HG03442 (cell line): ENCODE results near the gene MSH5.

Source experiments
- ATAC-seq: cut with Tn5 transposase; IDR thresholded peaks from one replicate; pipeline ENCODE4 v1.9.1; 2021; ENCODE audit warnings: mild to moderate bottlenecking, moderate library complexity; ENCODE audit not compliant: unreplicated experiment

MSH5 gene

DNA sequence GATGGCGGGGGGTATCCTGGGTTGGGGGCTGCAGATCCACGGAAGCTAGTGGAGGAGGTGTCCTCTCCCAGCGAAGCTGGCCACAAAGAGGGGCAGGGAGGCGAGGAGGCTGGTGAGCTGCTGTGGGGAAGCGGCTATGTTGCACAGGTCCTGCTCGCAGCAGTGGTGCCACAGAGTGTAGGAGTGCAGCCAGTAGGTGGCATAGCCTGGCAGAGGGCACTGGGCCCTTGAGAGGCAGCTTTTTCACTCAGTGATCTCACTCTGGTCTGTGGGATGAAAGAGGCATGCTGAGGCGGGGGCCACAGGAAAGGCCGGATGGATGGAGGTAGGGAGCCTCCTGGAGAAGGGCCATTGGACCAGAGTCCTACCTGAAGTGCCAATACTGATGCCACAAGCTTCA lies 27.5 kb upstream of the MSH5 start:
- ATAC-seq, result no peak

DNA sequence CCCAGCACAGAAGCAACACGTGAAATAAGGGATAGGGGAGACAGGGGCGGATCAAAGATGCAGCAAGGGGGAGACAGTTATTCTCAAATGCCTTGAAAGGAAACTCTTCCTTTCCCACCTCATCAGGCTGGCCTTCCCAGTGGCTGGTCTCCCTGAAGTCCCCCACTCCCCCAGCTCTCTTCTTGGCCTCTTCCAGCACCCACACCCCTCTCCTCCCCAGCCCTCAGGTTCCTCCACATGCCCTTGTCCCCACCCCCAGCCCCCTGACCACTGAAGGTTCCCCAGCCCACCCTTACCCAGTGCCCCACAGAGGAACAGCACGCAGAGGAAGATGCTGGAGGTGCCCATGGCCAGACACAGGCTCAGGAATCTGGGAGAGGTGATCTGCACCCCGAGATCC lies 26.3 kb upstream of the MSH5 start:
- no peak for ATAC-seq

- no peak for ATAC-seq
These were observed 25.7 kb upstream of the MSH5 start for GRCh38 chr6:31713991-31714684.

DNA sequence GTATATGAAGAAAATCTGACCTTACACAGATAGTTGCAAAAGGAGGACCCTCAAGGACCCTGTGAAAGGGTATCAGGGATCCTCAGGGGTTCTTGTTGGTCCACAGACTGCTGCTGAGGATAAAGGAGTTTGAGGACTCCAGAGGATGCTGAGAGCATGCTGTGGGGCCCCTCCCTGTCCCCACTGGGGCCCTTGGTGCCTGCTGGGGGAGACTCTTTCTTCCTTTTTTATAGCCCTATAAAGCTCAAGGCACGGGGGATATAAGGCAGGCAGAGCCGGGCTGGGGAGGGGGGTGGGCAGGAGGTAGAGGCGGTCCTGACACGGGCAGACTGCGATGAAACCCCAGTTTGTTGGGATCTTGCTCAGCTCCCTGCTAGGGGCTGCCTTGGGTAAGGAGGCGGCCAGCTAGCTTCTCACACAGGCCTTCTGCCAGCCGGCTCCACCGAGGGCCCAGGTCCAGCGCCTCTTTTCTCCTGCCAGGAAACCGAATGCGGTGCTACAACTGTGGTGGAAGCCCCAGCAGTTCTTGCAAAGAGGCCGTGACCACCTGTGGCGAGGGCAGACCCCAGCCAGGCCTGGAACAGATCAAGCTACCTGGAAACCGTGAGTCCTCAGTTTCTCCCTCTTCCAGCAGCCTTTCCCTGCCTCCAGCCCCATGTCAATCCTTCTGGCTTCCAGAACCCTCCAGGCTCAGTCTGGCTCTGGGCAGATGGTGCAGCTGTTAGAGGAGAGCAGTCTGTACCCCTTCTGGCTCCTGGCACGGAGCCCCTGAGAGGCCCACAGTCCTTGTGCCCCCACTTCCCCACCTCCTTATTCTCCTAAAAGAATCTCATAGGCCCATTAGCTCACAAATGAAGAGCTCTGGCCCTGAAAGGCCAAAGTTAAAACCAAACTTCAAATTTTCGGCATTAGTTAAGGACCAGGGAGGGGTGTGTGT lies 24.5 kb upstream of the MSH5 start, which contains the start of gene LY6G6D:
Gene LY6G6D (plus strand): TSS at position 327 of the 937 bp plus-strand sequence. CDS start 8 bp downstream, at position 335.
- ATAC-seq, result no peak

DNA sequence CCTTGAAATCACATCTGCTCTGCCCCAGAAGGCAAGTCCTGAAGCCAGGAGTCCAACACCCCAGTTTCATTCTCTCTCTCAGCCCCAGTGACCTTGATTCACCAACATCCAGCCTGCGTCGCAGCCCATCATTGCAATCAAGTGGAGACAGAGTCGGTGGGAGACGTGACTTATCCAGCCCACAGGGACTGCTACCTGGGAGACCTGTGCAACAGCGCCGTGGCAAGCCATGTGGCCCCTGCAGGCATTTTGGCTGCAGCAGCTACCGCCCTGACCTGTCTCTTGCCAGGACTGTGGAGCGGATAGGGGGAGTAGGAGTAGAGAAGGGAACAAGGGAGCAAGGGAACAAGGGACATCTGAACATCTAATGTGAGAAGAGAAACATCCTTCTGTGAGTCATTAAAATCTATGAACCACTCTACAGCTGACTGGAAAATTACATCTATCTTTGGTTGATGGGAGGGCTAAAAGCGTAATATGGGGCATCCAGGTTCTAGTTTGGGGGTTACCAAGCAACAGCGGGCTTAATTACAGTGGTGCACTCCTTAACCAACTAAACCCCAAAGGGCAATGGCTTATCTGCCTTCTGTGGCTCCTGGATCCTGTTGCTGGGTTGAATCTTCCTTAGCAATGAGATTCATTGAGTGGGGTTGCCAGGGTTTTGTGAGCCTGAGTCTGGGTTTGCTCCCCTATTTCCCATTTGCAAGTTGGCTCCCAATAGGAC lies 22.1 kb upstream of the MSH5 start:
- no peak for ATAC-seq

GRCh38 chr6:31718265-31718664 lies 21.5 kb upstream of the MSH5 start:
- no peak for ATAC-seq

DNA sequence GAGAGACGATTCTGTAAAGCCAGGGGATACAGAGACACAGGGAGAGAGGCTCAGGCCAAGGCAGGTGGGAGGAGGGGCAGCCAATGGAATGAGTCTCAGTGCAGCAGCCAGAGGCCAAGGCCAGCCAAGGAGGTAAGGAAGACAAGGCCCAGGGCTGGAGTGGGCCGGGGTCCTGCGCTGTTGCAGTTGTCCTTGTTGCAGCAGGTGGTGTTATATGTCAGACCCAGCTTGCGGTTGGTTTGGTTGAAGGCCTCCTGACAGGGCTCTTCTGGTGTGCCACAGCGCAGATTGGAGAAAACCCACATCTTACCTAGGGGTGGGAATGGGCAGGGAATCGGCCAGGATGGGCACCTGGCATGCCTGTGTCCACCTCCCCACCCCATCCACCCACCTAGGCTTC lies 20.8 kb upstream of the MSH5 start:
- ATAC-seq, result no peak

GRCh38 chr6:31720196-31720770 lies 19.5 kb upstream of the MSH5 start:
- ATAC-seq, result no peak

GRCh38 chr6:31721351-31722020 lies 18.3 kb upstream of the MSH5 start, which contains the start of gene LY6G6C:
Gene LY6G6C (minus strand): TSS chr6:31721746. CDS start chr6:31721679, 67 bp downstream.
- ATAC-seq, result no peak

DNA sequence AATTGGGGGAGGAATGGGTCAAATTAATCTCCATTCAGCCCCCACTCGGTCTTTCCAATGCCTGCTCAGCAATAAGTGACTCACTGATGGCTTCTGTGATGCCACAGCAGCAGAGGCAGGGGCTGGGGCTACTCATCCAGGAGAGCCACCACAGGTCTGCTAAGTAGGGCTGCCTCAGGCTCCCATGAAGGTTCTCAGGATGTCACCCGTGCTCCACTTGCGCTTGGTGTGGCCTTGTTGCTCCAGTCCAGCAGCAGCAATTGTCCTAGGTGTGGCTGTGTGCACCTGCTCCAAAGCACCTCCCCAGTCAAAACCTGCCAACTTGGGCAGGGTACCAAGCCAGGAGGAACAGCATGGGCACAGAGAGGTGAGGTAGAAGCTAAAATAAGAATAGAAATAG lies 17.6 kb upstream of the MSH5 start:
- no peak for ATAC-seq

GRCh38 chr6:31723245-31723979 lies 16.4 kb upstream of the MSH5 start, which contains the start of gene MPIG6B:
Gene MPIG6B (plus strand): TSS chr6:31723373. CDS start chr6:31723384, 11 bp downstream.
- no peak for ATAC-seq

DNA sequence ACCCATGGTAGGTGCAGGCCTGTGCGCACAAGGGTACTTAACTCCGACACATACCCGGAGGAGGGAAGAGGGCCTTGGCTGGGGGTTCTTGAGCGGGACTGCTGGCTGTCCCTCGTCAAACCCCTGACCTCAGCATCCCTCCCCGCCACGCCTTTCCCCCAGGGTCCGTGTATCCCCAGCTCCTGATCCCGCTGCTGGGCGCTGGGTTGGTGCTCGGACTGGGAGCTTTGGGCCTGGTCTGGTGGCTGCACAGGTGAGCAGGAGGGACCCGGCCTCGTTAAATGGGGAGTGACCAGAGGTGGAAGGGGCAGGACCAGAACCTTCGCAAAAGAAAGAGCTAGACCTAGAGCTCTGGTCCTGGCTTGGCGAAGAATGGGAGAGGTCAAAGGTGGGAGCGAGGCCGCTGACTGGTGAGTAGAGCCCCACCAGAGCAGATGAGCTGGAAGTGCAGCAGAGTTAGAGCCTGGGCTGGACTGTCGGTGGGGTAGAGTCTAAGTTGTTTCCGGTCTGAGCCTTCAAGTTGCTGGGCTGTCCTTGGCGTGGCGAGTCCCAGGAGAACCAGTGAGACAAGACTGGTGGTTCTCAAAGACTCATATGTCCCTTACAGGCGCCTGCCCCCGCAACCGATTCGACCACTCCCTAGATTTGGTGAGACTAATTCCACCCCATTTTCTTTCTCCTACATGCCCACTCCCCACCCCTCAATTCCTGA lies 15.7 kb upstream of the MSH5 start:
- no peak for ATAC-seq

GRCh38 chr6:31725502-31726350 lies 14.1 kb upstream of the MSH5 start:
- ATAC-seq, result no peak

- no peak for ATAC-seq
These were observed 12.6 kb upstream of the MSH5 start for GRCh38 chr6:31727034-31727716.

GRCh38 chr6:31727717-31728671 lies 11.8 kb upstream of the MSH5 start:
- ATAC-seq, result no peak

DNA sequence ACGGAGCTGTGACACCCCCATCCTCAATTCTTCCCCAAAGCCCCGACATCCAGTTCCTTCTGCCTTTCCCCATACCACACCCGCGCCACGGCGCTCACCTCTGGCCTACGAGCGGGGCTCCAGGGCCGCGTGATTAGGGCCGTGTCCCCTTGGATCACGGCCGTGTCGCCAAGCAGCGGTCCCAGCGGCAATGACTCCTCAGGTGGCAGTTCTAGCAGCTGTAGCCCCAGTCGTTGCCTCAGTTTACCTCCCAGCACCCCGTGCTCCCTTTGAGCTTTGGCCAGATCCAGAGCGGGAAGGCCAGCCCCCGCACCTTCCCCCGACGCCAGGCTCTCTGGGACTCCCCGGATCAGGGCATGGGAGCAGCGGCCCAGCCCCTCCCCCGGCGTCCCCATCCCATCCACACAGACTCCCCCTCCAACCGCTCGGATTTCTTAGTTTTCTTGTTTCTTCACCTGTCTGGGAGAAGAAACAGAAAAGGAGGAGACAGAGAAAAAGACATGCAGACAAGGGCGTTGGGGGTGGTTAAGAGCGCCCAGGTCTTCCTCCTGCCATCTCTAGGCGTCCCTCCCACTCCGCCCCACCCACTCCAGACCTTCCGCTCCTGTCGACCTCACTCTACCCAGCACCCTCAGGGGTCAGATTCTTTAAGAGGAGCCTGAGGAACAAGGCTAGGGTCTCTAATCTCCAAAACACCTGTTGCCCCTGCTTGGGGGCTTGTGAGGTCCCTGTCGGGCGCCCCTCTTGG lies 10.9 kb upstream of the MSH5 start, which contains the start of gene DDAH2:
Gene DDAH2 (minus strand): TSS at position 533 of the 748 bp plus-strand sequence. CDS start 138 bp downstream, at position 395.
- no peak for ATAC-seq
